ENCODE results near the gene SIGLEC11.
"Not testable (repeated sequence)": the region's sequence is repeated elsewhere in the genome, so short reads cannot be mapped to it uniquely, and the experiment has no call there.

Gene SIGLEC11

GRCh38 chr19:49924881-49925210 is 36.1 kb downstream of the SIGLEC11 start:
- DNase-seq = not testable (repeated sequence)

DNA sequence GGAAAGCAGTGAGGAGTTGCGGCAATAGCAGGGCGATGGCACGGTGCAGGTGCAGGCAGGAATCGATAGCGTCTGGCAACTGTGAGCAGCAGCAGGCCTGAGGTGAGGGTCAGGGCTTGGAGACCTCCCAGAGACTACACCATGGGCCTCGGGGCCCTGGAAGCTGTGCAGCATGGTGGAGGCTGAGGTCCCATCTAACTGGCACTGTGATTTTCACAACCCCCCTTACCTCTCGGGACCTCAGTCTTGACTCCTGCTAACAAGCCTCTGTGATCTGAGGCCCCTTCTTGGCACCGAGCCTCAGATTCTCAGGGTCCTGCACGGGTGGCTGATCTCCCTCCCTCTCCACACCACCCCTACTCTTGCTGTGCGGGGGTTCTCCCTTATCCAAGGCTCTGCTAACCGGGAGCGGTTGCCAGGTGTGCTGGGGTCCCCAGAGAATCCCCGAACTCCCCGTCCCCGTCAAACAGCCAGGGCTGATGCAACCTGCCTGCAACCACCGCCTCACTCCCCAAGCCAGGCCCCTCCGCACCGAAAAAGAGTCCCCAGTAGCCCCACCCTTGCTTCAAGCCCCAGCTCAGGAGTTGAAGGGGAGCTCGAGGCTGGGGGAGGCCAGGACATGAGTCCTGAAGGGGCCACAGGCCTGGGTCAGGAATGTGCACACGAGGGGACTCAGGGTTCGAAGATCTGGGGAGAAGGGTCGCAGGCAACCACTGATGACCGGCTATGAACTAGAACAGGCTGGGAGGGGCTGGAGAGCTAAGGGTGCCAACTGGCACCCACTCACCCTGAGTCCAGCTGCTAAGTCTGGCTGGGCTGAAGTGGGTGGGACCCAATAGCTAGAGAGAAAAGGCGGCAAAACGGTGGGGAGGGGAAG is 36.7 kb downstream of the SIGLEC11 start:
- DNase-seq = no peak

DNA sequence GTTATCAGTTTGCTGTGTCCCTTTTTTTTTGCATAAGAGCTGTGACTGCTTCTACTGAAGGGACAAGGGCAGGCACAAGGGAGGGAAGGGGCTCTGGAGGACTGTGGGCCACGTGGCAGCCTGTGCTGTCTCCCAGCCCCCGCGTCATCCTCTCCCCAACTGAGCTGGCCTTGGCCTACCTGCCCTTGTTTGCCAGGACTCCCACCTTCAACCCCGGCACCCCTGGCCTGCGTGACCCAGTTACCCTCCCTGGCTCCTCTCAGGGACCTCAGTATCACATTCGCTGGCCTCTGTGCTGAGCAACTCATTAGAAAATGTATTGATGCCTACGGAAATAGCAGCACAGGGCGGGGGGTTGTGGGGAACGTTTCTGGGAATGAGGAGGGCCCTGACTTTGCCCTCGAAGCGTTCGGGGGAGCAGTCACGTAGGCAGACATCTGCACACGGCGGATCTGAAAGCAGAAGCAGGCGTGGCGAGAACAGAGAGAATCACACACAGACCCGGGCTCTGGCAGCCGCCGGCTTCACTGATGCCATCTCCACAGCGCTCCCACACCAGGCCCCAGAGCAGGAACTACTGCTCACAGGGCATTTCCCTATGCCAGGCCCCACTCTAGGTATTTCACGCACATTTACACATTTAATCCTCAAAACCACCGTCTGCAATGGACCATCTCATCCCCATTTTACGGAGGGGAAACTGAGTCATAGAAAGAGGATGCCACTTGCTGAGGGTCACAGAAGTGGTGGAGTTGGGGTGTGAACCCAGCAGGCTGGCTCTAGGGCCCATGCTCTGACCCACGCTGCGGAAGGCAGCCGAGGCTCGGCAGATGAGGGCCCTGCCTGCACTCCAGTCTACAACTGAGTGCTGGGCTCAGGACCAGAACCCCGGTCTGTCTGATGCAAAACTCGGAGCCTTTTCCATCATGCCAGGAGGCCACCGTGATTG is 37.6 kb downstream of the SIGLEC11 start:
- no peak for DNase-seq

DNA sequence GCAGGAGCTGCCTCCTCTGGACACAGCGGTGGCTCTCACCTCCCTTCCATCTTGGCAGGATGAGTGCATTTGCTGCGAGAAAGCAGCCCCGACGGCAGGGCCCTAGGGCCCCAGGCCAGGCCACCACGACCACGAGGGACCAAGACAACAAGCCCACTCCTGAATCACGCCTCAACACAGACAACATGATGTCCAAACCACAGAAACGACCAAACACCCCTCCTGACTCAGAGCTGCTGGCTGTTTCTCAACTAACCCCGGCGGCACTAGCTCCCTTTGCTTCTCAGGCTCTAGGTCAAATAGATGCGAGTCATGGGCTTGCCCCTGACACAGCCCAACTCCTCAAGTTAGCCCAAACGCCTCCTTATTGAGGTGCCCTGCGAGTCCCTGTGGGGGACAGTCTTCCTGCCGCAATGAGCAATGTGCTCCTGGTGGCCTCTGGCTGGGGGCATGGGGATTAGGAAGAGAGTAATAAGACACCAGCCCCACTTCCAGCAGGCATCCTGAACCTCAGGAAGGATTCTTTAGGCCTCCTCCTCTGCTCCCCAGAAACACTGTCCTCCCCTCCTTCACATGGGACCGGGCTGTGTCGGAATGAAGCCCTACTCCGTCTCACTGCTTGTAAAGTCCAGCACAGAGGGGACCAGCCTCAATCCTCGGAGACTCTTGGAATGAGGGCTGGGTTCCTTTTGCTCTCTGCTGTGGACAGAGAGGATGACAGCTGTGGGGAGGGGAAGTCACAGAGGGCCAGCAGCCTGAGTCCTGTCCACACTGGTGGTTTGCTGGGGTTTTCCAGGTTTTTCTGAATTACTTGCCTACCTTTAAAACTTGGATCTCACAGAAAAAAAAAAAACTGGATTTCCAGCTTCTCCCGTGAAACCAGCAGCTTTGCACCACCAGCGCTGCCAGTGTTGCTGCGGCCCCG is 38.8 kb downstream of the SIGLEC11 start:
- DNase-seq = no peak

GRCh38 chr19:49920624-49921363 is 40.2 kb downstream of the SIGLEC11 start:
- DNase-seq = no peak

DNA sequence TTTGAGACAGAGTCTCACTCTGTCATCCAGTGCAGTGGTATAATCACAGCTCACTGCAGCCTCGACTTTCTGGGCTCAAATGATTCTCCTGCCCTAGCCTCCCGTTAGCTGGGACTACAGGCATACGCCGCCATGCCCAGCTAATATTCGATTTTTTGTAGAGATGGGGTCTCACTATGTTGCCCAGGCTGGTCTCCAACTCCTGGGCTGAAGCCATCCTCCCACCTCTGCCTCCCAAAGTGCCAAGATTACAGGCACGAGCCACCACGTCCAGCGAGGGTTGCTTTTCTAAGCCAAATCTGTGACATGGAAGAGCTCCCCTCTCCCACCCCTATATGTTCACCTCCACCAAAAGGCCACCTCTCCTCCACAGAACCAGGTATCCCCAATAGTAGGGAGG is 42.9 kb downstream of the SIGLEC11 start:
- no peak for DNase-seq

- DNase-seq = no peak
Measured at GRCh38 chr19:49916839-49917733, 43.9 kb downstream of the SIGLEC11 start.

DNA sequence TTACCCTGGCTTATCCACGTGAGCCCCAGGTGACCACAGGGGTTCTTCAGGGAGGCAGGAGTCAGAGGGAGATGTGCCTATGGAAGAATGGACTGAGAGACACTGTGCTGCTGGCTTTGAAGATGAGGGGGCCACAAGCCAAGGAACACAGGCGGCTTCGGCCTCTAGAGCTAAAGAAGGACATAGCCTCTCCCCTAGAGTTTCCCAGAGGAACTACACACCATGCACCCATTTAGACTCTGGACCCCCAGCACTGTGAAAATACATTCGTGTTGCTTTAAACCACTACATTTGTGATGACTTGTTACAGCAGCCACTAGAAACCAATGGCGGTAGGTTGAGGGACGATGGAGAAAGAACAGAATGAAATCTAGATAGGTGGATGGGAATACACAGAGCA is 45.7 kb downstream of the SIGLEC11 start:
- no peak for DNase-seq

DNA sequence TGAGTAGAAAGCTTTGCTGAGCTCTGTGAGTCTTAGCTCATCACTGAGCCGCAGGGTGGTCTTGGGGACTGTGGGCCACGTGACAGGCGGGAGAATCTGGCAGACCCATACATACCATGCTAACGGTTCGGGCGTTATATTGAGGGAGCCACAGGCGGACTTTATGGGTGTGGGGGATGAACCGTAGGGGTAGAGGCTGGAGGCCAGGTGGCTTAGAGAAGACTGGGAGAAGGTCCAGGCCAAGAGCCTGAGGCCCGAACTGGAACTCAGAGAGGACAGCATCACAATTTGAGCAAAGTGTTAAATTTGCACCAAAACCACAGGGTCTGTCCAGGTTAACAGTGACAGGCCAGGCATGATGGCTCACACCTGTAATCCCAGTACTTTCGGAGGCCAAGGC is 47.3 kb downstream of the SIGLEC11 start:
- DNase-seq = no peak

GRCh38 chr19:49912965-49913685 is 47.8 kb downstream of the SIGLEC11 start:
- DNase-seq = no peak

DNA sequence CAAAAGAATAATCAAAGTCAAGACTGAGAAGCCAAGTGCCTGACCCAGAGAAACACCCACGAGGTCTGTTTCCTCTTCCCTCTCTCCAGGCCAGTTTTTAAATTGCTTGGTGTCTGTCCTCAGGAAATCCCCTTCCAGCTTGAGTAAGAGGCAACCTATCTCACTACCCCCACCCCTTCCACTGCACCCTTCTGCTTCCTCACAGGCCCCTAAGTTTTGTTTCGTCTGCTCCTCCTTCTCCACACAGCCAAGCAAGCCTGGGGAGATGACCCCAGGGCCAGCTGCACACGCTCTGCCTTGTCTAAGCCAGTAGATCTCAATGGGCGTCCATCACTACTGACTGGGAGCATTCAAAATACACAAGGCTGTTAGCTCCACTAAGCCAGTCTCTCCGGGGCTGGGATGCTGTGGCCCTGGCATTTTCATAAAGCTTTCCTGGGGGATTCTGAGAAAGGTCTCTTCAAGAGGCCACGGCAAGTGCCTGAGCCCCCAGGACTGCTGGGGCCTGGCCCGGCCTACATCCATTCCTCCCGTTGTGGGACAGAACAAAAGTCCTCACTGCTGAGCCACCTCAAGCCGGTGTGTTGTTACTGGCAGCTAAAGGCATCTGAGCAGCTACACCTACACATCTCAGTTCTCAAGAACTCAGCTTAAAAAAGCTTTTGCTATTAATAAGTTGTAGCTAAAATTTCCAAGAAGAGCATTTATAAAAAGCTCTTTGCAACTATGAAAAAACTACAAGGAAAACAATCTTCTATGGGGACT is 49.4 kb downstream of the SIGLEC11 start:
- DNase-seq = no peak

- no peak for DNase-seq
Measured at GRCh38 chr19:49910179-49910578, 50.8 kb downstream of the SIGLEC11 start.

DNA sequence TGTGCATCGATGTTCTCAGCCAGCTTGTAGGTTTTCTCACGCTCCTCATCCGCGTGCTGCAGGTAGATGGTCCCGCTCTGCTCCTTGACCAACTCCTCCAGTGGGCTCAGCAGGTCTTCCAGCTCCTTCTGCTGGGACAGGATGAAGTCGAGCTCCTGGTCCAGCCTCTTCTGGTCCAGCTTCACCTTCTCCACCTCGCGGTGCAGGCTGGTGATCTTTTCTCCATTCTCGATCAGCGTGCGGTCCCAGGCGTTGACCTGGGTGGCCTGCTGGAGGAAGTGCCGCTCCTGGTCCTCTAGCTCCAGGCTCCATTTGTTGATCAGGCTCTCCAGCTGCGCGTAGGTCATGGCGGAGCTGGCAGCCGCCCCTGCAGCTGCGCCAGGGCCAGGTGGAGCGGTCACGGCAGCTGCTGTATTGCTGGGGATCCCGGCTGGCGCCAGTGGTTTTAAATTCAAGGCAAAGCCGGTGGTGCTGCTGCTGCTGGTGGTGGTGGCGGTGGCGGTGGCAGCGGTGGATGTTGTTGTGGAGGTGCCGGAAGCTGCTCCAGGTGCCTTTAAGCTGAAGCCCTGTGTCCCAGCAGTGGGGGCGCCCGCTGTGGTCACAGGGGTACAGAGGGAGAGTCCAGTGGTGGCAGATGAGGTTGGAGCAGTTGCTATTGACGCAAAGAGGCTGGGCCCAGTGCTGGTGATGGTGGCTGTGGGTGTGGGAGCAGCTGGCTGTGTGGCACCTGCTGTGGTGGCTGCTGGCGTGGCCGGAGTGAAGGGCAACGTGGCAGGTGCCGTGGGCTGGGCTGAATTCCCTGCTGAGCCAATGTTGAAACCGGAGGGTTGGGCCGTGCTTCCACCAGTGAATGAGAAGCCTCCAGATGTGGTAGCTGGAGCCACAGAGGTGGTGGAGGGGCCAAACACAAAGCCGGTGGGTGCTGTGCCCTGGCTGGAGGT is 52.2 kb downstream of the SIGLEC11 start:
- no peak for DNase-seq

- DNase-seq = no peak
Measured at GRCh38 chr19:49907745-49908446, 53.1 kb downstream of the SIGLEC11 start.

- no peak for DNase-seq
Measured at GRCh38 chr19:49906879-49907564, 54.0 kb downstream of the SIGLEC11 start.

DNA sequence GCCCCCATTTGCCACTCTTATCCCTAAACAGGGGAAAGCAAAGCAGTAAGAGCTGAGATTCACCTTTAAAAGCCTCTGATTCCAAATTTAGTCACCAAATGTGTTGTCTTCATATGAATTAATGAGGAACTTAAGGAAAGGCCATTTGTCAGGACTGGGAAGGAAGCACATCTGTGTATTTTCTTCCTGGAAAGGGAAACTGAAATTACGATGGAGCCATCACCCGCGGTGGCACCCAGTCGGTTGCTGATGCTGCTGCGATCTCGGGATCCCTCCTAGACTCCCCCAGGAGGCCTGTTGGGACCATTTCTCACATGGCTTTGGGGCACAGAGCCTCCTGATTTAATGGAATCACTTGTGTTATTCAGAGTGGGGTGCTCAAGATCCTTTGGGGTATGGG is 56.8 kb downstream of the SIGLEC11 start:
- no peak for DNase-seq
